HG03354 (cell line): ENCODE measurements around the gene GALNT1.

Experiments
- ATAC-seq: cut with Tn5 transposase; IDR thresholded peaks from one replicate; pipeline ENCODE4 v1.9.1; 2021; ENCODE audit warnings: mild to moderate bottlenecking; ENCODE audit not compliant: unreplicated experiment, poor library complexity, severe bottlenecking

Gene GALNT1

DNA sequence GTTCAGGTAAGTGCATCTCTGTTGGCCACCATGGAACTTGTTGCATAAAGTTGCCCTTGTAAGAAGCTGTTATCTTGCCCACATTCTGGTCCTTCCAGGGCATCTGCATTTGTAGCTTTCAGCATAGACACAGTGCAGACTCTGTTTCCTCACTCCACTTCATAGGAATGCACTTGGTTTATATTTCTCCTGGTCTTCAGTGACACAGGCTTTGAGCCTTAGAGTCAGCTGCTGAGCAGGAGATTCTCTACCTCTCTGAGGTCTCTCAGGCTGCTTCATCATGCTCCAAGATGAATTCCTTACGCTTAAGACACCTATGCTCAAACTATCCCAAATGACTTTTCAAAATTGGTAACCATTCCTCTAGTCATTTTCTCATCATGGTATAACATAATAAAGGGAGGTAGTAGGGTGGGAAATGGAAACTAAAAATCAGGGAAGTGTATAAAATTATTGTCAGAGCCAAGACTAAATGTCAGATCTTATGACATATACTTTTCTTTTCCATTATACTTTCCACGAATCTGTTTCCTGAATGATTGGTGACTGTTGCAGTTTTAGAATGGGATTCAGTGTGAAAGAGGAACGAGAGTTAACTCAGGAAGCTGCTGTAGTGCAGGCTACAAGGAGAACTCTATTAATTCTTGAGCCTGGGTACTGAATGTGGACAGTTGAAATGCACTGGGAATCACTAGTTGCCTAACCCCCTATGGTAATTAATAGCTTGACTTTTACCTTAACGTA is 72.0 kb downstream of the GALNT1 start:
- ATAC-seq: no peak

DNA sequence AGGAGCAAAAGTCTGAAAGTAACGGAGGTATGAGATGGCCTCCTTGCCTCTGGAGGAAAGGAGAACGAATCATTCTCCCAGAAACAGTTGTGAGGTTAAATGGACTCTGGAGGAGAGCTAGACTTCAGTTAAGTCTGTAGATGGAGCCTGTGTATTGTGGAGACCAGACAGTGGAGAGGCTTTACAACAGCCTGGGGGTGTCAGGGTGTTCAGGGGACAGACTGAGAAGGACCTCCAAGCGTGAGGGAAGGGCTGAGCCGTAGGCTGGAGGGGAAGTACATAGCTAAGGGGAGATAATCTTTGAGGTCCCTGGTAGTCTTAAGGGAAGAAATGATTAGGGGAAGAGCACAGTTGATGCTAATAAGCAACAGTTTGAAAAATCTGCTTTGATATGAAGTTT is 76.6 kb downstream of the GALNT1 start:
- no peak for ATAC-seq

GRCh38 chr18:35661483-35662146 is 80.1 kb downstream of the GALNT1 start:
- peak; percentile 37 for ATAC-seq

GRCh38 chr18:35662293-35663062 is 80.9 kb downstream of the GALNT1 start:
- ATAC-seq: peak; percentile 79

DNA sequence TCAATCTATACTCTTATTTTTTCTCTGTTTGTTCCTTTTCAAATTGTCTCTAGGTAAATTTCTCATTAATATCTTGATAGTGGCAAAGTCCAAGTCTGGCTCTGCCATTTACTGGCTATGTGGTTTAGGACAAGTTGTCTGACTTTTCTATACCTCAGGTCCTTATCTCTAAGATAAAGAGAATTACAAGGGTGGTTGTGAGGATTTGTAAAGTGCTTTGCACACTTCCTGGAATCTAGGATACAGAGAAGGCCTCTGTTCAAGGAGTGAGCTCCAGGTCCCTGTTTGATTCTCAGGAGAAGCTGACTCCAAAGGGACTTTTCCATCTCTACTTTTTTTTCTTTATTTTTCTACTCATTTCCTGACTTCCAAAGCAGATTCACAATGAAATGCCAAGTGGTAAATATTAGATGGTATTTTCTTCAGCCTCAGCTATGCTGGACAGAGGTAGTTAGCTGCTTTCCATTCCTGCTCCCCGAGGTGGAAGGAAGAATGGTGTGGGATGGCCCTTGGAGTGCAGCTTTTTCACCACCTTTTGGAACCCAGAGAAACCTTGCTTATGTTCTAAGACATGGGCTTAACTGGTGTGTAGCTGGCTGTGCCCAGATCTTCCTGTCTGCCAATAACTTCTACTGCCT is 90.5 kb downstream of the GALNT1 start:
- no peak for ATAC-seq

DNA sequence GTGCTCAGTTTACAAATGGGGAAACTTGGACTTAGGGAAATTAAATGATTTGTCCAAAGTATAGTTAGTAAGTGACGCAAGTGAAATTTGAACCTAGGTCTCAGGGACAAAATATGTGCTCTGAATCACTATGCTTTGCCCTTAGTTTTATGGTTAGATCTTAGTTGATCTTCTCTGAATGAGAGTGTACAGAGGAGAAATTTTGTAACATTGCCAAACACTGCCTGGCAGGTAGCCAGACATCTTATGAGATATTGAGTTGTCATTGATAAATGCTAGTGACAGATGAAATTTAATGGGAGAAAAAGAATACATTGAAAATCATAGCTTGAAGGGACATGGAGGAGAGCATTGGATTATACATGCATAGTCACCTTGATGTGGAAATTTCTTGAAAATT is 91.4 kb downstream of the GALNT1 start:
- ATAC-seq: no peak

- no peak for ATAC-seq
Observed at GRCh38 chr18:35673682-35674081, 92.1 kb downstream of the GALNT1 start.

- no peak for ATAC-seq
Observed at GRCh38 chr18:35680139-35680551, 98.6 kb downstream of the GALNT1 start.

DNA sequence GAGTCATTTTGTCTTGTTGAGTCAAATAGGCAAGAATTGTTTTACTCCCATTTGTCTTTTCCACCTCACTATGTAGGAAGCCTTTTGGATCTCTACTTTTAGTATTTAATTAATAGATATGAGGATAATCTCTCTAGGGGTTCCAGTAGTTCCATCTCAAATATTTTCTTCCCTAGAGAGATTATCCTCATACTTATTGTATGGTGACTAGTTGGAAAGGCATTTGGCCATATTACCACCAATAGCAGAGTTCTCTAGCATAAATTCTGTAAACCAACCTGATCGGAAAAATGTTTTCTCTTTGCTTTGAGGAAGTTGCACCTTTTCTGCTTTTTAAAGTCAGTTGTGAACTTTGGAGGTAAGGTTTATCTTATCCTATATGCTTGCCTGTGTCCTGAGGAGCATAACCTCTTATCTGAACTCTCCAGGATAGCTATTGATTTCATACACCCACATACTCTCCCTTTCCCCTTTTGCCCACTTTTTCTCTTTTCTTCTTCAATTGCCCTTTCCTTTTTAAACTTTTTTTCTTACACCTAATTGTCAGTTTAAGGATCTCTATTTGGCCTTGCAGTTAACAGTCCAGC is 100.8 kb downstream of the GALNT1 start:
- ATAC-seq: no peak

DNA sequence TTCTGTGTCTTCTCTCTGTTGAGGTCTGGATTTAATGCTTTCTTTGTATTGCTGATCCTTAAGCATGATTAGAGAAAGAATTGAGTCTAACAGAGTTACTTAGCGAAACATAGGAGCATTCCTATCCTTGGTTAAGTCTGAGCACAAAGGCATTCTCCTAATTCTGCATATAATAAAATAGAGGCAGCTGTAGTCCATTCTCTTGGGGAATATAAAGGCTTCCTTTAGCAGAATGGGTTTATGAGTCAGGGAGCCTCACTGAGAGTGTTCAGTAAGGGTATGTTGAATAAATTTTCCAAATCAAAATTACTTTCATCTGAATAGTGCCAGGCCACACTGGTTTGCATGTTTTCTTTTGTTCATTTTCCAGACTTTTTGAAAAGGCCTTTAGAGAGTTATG is 101.5 kb downstream of the GALNT1 start:
- no peak for ATAC-seq

DNA sequence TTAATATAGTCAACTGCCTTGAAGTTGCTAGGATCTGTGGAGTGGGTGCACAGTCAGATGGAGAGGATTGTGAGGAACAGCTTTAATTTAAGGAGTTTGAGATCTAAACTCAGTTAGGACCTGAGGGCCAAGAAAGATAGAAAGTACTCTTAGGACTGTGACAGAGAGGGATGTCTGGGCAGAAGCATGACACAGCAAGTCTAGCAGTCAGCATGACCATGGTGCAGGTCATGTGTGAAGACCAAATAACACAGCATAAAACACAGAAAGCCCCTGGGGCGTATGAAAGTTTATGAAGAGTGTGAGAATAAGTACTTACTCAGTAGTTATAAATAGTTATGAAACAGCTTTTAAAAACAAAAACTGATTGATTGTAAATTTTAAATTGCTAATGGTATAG is 107.2 kb downstream of the GALNT1 start:
- ATAC-seq: peak; percentile 81

GRCh38 chr18:35689728-35690127 is 108.2 kb downstream of the GALNT1 start:
- ATAC-seq: no peak

DNA sequence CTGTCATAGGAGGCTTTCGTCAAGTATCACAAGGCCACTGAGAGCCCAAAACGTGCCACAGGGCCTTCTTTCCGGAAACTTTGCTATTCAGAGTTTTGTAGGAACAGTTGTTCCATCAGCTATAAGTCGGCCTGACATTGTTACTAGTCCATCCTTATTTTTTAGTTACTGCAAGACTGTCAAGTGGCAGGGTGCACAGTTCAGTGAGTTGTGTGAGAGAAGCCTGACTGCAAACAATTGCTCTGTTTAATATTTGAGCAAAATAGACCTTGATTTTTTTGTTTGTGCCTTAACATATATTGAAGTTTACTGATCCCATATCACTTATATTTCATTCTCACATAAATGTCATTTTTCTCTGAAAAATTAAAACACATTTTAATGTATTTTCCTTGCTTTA is 110.1 kb downstream of the GALNT1 start:
- no peak for ATAC-seq

DNA sequence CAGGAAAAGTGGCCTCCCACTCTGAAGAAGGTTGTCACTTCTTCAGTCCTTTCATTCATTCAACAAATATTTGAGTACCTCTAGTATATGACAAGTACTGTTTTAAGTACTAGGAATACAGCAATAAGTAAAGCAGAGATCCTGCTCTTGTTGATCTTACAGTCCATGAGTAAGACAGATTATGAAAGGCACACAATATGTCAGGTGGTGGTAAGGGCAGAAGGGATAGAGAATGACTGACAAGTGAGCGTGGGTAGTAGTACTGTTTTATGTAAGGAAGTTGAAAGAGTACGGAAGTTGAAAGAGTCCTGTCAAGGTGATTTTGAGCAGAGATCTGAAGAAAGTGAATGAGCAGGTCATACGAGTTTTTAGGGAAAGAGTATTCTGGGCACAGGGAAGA is 111.3 kb downstream of the GALNT1 start:
- no peak for ATAC-seq

- no peak for ATAC-seq
Observed at GRCh38 chr18:35693829-35694228, 112.3 kb downstream of the GALNT1 start.

- peak; percentile 52 for ATAC-seq
Observed at GRCh38 chr18:35694808-35695207, 113.3 kb downstream of the GALNT1 start.

- no peak for ATAC-seq
Observed at GRCh38 chr18:35695384-35695783, 113.8 kb downstream of the GALNT1 start.

DNA sequence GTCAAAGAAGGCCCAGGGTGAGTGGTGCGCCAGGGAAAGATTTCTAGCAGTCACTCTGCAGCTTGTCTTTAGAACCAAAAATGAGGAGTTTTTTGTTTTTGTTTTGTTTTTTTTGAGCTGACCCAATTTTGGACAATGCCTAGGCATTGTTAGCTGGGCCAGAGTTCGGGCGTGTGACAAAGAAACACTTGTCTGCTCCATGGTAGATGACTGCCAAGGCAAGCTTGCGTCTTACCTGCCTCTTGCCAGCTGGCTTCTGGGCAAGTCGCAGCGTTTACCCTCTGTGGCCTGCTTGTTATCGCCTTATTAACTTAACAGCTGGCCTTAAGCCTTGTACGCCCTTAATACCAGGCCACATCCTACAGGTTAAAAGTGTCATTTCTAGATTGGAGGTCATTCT is 114.3 kb downstream of the GALNT1 start:
- ATAC-seq: no peak

- no peak for ATAC-seq
Observed at GRCh38 chr18:35696307-35696706, 114.8 kb downstream of the GALNT1 start.

DNA sequence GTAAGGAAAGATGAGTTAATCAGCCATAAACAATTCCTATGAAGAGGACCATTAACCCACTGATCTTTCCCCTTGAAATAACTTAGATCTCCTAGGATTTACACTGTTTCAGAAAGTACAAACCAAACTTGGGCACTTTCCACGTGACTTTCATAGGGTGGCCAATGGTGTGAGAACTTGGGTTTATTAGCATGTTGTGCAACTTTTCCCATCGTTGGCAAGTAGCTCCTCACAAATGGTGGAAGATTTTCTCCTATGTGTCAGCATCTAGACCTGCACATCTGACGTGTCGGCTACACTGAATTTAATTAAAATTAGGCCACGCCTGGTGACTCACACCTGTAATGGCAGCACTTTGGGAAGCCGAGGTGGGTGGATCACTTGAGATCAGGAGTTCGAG is 116.3 kb downstream of the GALNT1 start:
- ATAC-seq: no peak
